Measurements from ENCODE around the gene TAS2R9.

DNA sequence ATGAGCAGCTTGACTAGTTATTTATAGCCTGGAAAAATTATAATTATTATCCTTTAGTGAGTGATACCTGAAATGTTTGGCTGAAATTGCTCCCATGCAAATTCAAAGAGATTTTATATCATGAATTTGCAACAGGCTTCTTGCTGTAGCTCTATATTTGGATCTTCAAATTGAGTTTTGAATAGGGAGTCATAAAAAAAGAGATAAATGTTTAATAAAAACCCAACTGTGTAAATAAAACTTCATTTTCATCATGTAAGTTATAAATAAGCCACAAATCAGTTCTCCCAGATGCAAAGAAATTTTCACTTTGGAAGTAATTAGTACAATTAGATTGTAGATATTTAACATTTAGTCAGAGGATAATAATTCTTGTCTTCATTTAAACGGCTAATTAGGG, 2.8 kb downstream of the TAS2R9 start, which contains the start of gene TAS2R8:
- TF ChIP-seq CTCF (IDR thresholded peaks at IDR 0.05) (no peak), POLR2A (IDR thresholded peaks at IDR 0.05) (no peak)
